Choroid plexus epithelial cell (primary cell): ENCODE data around the gene ZNF236.

Source experiments
- DNase-seq: peaks from one replicate; pipeline ENCODE4 v3.0.0-alpha.2; 2010; ENCODE audit warnings: low read depth
- H3K4me3 ChIP-seq: 2 replicates; pipeline ENCODE4 v1.5.1; 2011; ENCODE audit warnings: low read depth, mild to moderate bottlenecking, control low read depth, low read length, moderate library complexity
- TF ChIP-seq, protein P1 (sequence below): conservative IDR thresholded peaks from 2 replicates; pipeline ENCODE4 v1.5.1; 2011; ENCODE audit warnings: low read depth, mild to moderate bottlenecking, control low read depth, inconsistent platforms, low read length, moderate library complexity

The ZNF236 gene

DNA sequence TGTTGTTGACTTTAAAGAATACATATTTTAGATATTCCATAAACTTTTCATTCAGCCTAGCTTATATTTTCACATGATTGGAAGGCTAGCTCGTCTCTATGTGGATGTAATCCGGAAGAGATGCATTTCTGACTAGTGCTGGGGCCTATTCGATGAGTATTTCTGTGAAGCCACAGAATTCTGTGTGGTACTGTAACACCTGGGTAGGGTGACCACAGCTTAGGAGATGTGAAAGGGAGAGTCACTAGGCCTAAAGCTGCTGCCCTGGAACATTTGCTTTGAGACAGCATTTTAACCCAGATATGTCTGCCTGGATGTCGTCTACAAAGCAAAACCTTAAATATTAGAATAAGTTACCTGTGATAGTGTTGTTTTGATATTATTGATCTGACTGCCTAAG, 83.5 kb downstream of the ZNF236 start:
- no peak overlapping the region for H3K4me3 ChIP-seq
- TF ChIP-seq, protein P1, sequence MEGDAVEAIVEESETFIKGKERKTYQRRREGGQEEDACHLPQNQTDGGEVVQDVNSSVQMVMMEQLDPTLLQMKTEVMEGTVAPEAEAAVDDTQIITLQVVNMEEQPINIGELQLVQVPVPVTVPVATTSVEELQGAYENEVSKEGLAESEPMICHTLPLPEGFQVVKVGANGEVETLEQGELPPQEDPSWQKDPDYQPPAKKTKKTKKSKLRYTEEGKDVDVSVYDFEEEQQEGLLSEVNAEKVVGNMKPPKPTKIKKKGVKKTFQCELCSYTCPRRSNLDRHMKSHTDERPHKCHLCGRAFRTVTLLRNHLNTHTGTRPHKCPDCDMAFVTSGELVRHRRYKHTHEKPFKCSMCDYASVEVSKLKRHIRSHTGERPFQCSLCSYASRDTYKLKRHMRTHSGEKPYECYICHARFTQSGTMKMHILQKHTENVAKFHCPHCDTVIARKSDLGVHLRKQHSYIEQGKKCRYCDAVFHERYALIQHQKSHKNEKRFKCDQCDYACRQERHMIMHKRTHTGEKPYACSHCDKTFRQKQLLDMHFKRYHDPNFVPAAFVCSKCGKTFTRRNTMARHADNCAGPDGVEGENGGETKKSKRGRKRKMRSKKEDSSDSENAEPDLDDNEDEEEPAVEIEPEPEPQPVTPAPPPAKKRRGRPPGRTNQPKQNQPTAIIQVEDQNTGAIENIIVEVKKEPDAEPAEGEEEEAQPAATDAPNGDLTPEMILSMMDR, result no peak
- no peak for DNase-seq

DNA sequence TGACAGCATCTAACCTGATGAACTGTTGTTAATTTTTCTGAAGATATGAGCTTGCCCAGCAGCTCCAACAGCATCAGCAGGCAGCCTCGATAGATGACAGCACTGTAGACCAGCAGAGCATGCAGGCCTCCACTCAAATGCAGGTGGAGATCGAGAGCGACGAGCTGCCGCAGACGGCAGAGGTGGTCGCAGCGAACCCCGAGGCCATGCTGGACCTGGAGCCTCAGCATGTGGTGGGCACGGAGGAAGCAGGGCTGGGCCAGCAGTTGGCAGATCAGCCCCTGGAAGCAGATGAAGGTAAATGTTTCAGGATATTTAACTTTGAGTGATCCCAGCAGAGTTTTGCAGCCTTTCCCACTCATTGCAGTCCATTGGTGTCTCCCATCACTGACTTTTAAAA, 85.9 kb downstream of the ZNF236 start:
- DNase-seq, result no peak
- TF ChIP-seq, protein P1, result no peak
- no peak overlapping the region for H3K4me3 ChIP-seq

DNA sequence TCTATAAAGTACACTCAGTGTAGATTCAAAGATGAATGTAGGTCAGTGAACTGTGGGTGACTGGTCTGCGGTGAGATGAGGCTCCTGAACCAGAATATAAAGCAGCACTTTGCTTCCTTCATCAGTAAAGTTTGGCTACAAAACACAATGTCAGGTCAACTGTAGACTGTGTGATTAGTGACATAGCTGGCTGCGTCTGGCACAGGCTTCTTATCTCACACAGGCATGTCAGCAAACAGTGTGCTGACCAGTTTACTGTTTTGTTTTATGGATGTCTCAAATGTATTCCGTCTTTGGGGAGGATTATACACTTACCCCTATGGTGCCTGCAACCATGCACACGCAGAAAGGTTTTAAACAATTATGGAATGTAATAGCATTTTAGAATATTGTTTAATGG, 87.1 kb downstream of the ZNF236 start:
- TF ChIP-seq, protein P1, result no peak
- no peak for DNase-seq
- H3K4me3 ChIP-seq, result no peak overlapping the region

DNA sequence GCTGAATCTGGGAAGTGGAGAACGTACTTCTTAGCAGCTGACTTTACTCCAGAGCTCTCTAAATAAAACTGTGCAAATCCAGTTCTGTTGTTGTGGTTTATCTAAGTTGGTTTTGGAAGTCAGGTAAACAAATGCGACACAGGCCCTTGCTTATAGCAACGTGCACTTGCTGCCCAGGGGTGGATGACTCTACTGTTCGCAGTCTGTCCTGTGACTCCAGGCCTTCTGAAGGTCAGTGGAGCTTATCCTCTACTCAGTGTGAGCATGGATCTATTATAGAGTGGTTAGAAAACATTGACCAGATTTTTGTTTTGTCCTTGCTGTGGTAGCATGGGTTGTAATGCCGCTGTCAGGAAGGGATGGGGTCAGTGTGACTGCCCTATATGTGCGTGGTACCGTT, 89.1 kb downstream of the ZNF236 start:
- TF ChIP-seq, protein P1, result no peak
- DNase-seq, result no peak
- H3K4me3 ChIP-seq, result no peak overlapping the region

DNA sequence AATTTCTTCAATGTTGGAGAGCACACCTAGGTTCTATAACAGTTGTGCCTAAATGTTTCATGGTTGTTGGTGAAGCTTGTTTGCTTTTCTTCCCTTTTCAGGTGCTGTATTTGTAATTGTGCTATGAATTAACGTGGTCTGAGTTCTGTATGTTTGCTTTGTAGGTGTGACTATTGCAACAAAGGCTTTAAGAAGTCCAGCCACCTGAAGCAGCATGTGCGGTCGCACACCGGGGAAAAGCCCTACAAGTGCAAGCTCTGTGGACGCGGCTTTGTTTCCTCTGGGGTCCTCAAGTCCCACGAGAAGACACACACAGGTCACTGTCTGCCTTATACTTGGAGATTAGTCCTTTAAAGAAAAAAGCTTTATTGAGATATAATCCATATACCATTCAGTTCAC, 91.2 kb downstream of the ZNF236 start:
- no peak overlapping the region for H3K4me3 ChIP-seq
- TF ChIP-seq, protein P1, result no peak
- no peak for DNase-seq

DNA sequence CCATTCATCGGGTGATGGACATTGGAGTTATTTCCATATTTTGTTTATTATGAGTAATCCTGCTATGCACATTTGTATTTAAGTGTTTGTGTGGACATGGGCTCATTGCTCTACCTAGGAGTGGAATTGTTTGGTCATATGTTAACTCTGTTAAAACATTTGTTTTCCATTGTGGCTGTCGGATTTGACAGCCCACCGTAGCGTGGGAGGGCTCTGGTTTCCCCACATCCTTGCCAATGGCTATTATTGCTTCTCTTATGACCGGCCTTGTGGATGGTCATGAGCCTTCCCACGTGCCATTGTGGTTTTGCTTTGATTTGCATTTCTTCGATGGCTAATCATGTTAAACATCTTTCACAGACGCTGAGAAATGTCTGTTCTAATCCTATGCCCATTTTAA, 92.0 kb downstream of the ZNF236 start:
- TF ChIP-seq, protein P1, result no peak
- H3K4me3 ChIP-seq, result no peak overlapping the region
- DNase-seq, result no peak

DNA sequence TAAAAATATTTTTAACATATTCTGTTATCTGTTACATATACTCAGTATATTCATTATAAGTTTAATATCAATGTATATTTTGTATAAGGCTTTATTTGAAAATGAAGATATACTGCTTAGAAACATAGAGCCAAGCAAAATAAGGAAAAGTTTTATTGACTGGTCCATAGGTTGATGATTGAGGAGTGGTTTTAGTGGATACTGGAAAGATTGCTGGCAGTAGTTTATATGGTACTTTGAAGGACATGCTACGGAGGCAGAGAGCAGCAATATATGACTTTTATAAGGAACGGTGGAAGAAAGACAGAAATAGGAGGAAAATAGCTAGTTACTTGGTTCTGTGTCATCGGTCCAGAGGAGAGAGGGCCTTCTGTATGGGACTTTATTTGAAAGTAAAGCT, 92.4 kb downstream of the ZNF236 start:
- no peak overlapping the region for H3K4me3 ChIP-seq
- DNase-seq, result no peak
- TF ChIP-seq, protein P1, result no peak
